SK-N-SH (cell line): ENCODE measurements around the gene NPS. TPM values are rescaled to one million over a fixed set of nuclear protein-coding genes. Genes with fewer than 3 reads are reported as not detected.

ENCODE experiments used
- CTCF ChIA-PET: fragments of 300-600, 350-600 bp; formaldehyde crosslinking; extraction: SDS; loops from one replicate; lab custom pipeline; 2021; lab: Yijun Ruan, JAX
- POLR2A ChIA-PET: fragments of 350-600 bp; sonication (Branson Sonifier 250); formaldehyde crosslinking; extraction: SDS; loops from one replicate; lab custom pipeline; 2020; ENCODE audit warnings: antibody characterized with exemption, inconsistent platforms; lab: Yijun Ruan, JAX
- DNase-seq: peaks from one replicate; pipeline ENCODE4 v3.0.0; 2012
- H2AFZ ChIP-seq: fragments of 200-600 bp; sonication (generic); 2 replicates; pipeline ENCODE4 v1.8.1; 2016; ENCODE audit warnings: antibody characterized with exemption, mild to moderate bottlenecking, low read depth
- H3F3A ChIP-seq: fragments of 200-600 bp; sonication (generic); replicated peaks from 2 replicates; pipeline ENCODE3; 2016; ENCODE audit warnings: antibody characterized with exemption, mild to moderate bottlenecking; ENCODE audit not compliant: insufficient read depth
- H3K27ac ChIP-seq, 2 experiments: fragments of 200-500 bp in 1 of 2; fragments of 200-600 bp in 1 of 2; sonication (Bioruptor generic) in 1 of 2; sonication (generic), shearing (Covaris generic) in 1 of 2; 2 replicates each; pipeline versions ENCODE4 v1.5.1 to v1.6.1; 2014 to 2016; ENCODE audit warnings: low read depth in 2 of 2, inconsistent platforms in 1 of 2, low read length in 1 of 2, mild to moderate bottlenecking in 1 of 2, mixed read lengths in 1 of 2
- H3K27me3 ChIP-seq: fragments of 200-600 bp; sonication (generic), shearing (Covaris generic); 2 replicates; pipeline ENCODE4 v1.6.1; 2016; ENCODE audit warnings: mixed run types; ENCODE audit not compliant: insufficient read depth
- H3K36me3 ChIP-seq, 2 experiments: fragments of 200-500 bp in 1 of 2; fragments of 200-600 bp in 1 of 2; sonication (Bioruptor generic) in 1 of 2; sonication (generic) in 1 of 2; replicated peaks in 1 of 2; 2 replicates each; pipeline versions ENCODE3 to v1.5.1; 2014 to 2016; ENCODE audit warnings: low read length in 1 of 2, mild to moderate bottlenecking in 1 of 2; ENCODE audit not compliant: insufficient read depth in 2 of 2, control insufficient read depth in 1 of 2
- H3K4me1 ChIP-seq, 2 experiments: fragments of 200-500 bp in 1 of 2; fragments of 200-600 bp in 1 of 2; sonication (Bioruptor generic) in 1 of 2; sonication (generic), shearing (Covaris generic) in 1 of 2; 2 replicates each; pipeline versions ENCODE4 v1.5.1 to v1.6.1; 2014 to 2016; ENCODE audit warnings: low read depth in 1 of 2, low read length in 1 of 2, mixed run types in 1 of 2; ENCODE audit not compliant: insufficient read depth in 2 of 2, control insufficient read depth in 1 of 2
- H3K4me2 ChIP-seq: fragments of 200-600 bp; sonication (generic), shearing (Covaris generic); 2 replicates; pipeline ENCODE4 v1.6.1; 2017; ENCODE audit warnings: mixed run types
- H3K4me3 ChIP-seq, 2 experiments: fragments of 200-500 bp in 1 of 2; fragments of 200-600 bp in 1 of 2; sonication (Bioruptor generic) in 1 of 2; sonication (generic), shearing (Covaris generic) in 1 of 2; 2 replicates each; pipeline versions ENCODE4 v1.5.1 to v1.8.1; 2014 to 2016; ENCODE audit warnings: low read depth in 2 of 2, inconsistent platforms in 1 of 2, low read length in 1 of 2, mild to moderate bottlenecking in 1 of 2, mixed read lengths in 1 of 2, moderate library complexity in 1 of 2
- H3K79me2 ChIP-seq: fragments of 200-600 bp; sonication (generic); 2 replicates; pipeline ENCODE4 v1.8.1; 2017; ENCODE audit warnings: mild to moderate bottlenecking; ENCODE audit not compliant: insufficient read depth
- H3K9ac ChIP-seq: fragments of 200-600 bp; sonication (generic); 2 replicates; pipeline ENCODE4 v1.6.1; 2017; ENCODE audit warnings: mixed run types
- H3K9me2 ChIP-seq: fragments of 200-600 bp; sonication (generic); 2 replicates; pipeline ENCODE4 v1.6.1; 2017; ENCODE audit warnings: mixed run types
- H3K9me3 ChIP-seq: fragments of 200-600 bp; sonication (generic); 2 replicates; pipeline ENCODE4 v1.6.1; 2017; ENCODE audit warnings: mixed run types, mild to moderate bottlenecking, moderate library complexity
- H4K20me1 ChIP-seq: fragments of 200-600 bp; sonication (generic); 2 replicates; pipeline ENCODE4 v1.6.1; 2017; ENCODE audit warnings: mild to moderate bottlenecking, mixed run types; ENCODE audit not compliant: insufficient read depth
- FOSL2 ChIP-seq: IDR thresholded peaks from 2 replicates; pipeline ENCODE4 v1.4.0; 2012; ENCODE audit warnings: low read depth, mild to moderate bottlenecking, moderate library complexity, borderline replicate concordance
- FOXJ3 ChIP-seq: sonication (generic); formaldehyde crosslinking; IDR thresholded peaks from 2 replicates; pipeline ENCODE4 v1.5.1; 2020; ENCODE audit warnings: mild to moderate bottlenecking, missing genetic modification reagents
- GABPA ChIP-seq: IDR thresholded peaks from 2 replicates; pipeline ENCODE4 v1.4.0; 2012; ENCODE audit warnings: low read depth, mild to moderate bottlenecking
- GATA2 ChIP-seq: sonication (generic); formaldehyde crosslinking; IDR thresholded peaks from 2 replicates; pipeline ENCODE4 v1.5.0; 2020; ENCODE audit warnings: mild to moderate bottlenecking, missing genetic modification reagents
- NFIC ChIP-seq: IDR thresholded peaks from 2 replicates; pipeline ENCODE4 v1.4.0; 2012; ENCODE audit warnings: borderline replicate concordance
- NRF1 ChIP-seq: IDR thresholded peaks from 2 replicates; pipeline ENCODE4 v1.6.1; 2012; ENCODE audit warnings: low read depth, mild to moderate bottlenecking, low read length
- POLR2AphosphoS5 ChIP-seq: IDR thresholded peaks from 2 replicates; pipeline ENCODE4 v1.6.1; 2012; ENCODE audit warnings: low read depth, low read length
- RAD21 ChIP-seq: IDR thresholded peaks from 2 replicates; pipeline ENCODE4 v1.6.1; 2012; ENCODE audit warnings: mild to moderate bottlenecking, low read length
- RCOR1 ChIP-seq: fragments of 150-350 bp; IDR thresholded peaks from 2 replicates; pipeline ENCODE4 v1.6.1; 2017; ENCODE audit warnings: antibody characterized with exemption, low read length
- SIN3A ChIP-seq: IDR thresholded peaks from 2 replicates; pipeline ENCODE4 v1.6.1; 2012; ENCODE audit warnings: low read depth, mild to moderate bottlenecking, low read length, moderate library complexity, borderline replicate concordance
- SMC3 ChIP-seq: IDR thresholded peaks from 2 replicates; pipeline ENCODE4 v1.6.1; 2012; ENCODE audit warnings: low read depth, low read length, improper control_type of control experiment
- TAF1 ChIP-seq: IDR thresholded peaks from 2 replicates; pipeline ENCODE4 v1.6.1; 2012; ENCODE audit warnings: low read depth, mild to moderate bottlenecking, low read length, moderate library complexity, borderline replicate concordance
- YY1 ChIP-seq: IDR thresholded peaks from 2 replicates; pipeline ENCODE4 v1.4.0; 2012; ENCODE audit warnings: low read depth, mild to moderate bottlenecking
- WGBS: methylation state at CpG from one replicate; pipeline ENCODE4 v1.1.6; 2017; ENCODE audit warnings: low lambda C conversion rate; 5-methylcytosine and 5-hydroxymethylcytosine counted together
- polyA plus RNA-seq, 3 experiments: library from polyadenylated mRNA; depleted of rRNA; stranded (reverse); fragments of >200 nt; gene quantifications; 2 replicates each; pipeline ENCODE4 v1.2.3, GENCODE V29; 2012
- TF ChIP-seq, protein P1 (sequence below): IDR thresholded peaks from 2 replicates; pipeline ENCODE4 v1.4.0; 2012; ENCODE audit warnings: low read depth, borderline replicate concordance
- TF ChIP-seq, protein P2 (sequence below): fragments of 150-350 bp; IDR thresholded peaks from 2 replicates; pipeline ENCODE4 v1.6.1; 2016; ENCODE audit warnings: mild to moderate bottlenecking, low read depth, low read length
- TF ChIP-seq, protein P3 (sequence below): IDR thresholded peaks from 2 replicates; pipeline ENCODE4 v1.4.0; 2012; ENCODE audit warnings: low read depth, borderline replicate concordance

NPS gene
- polyA plus RNA-seq, 1 of the 3 experiments (the other 2 are of a cell fraction), result not detected

DNA sequence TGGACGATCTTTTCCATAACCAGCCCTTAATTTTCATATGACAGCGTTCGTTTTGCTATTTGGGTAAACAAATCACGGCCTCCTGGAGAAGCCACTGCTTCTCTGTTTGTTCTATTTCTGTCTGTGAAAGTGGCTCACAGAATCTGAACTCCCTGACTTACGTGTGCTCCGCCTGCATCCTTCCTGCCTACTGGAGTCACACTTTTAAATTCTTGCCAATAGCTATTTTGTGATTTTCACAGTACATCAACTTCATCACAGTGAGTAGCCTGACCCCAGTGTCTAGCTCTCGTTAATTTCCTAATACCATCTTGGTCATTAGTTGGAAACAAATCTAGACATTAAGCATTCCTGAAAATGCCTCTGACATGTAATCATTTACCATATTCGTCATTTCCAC lies 49.0 kb upstream of the NPS start:
- ChIA-PET POLR2A (no interaction called here), CTCF (no interaction called here)
- Histone ChIP-seq H3K9me3 (no peaks in the 10 kb centered on the region), H2AFZ (no peak overlapping the region), H3K9me2 (no peaks in the 10 kb centered on the region), H3K4me1 (peaks cover 0 to 6% of the 10 kb centered on the region in 2 experiments; a peak in 1 of 4 replicates), H3K9ac (no peak overlapping the region), H3K36me3 (no peaks in the 10 kb centered on the region), H3K27me3 (no peaks in the 10 kb centered on the region), H3K27ac (no peak overlapping the region), H3K79me2 (no peaks in the 10 kb centered on the region), H3K4me2 (no peak overlapping the region), H3K4me3 (no peak overlapping the region), H4K20me1 (no peaks in the 10 kb centered on the region), H3F3A (no peaks in the 10 kb centered on the region)
- WGBS, result 26% methylated on average over 8 of the region's 8 CpGs
- TF ChIP-seq, protein P1, sequence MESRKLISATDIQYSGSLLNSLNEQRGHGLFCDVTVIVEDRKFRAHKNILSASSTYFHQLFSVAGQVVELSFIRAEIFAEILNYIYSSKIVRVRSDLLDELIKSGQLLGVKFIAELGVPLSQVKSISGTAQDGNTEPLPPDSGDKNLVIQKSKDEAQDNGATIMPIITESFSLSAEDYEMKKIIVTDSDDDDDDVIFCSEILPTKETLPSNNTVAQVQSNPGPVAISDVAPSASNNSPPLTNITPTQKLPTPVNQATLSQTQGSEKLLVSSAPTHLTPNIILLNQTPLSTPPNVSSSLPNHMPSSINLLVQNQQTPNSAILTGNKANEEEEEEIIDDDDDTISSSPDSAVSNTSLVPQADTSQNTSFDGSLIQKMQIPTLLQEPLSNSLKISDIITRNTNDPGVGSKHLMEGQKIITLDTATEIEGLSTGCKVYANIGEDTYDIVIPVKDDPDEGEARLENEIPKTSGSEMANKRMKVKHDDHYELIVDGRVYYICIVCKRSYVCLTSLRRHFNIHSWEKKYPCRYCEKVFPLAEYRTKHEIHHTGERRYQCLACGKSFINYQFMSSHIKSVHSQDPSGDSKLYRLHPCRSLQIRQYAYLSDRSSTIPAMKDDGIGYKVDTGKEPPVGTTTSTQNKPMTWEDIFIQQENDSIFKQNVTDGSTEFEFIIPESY, result no peak
- TF ChIP-seq SMC3 (no peak), FOXJ3 (no peak), FOSL2 (no peak)
- TF ChIP-seq, protein P2, sequence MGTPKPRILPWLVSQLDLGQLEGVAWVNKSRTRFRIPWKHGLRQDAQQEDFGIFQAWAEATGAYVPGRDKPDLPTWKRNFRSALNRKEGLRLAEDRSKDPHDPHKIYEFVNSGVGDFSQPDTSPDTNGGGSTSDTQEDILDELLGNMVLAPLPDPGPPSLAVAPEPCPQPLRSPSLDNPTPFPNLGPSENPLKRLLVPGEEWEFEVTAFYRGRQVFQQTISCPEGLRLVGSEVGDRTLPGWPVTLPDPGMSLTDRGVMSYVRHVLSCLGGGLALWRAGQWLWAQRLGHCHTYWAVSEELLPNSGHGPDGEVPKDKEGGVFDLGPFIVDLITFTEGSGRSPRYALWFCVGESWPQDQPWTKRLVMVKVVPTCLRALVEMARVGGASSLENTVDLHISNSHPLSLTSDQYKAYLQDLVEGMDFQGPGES, result no peak
- no peak for DNase-seq

DNA sequence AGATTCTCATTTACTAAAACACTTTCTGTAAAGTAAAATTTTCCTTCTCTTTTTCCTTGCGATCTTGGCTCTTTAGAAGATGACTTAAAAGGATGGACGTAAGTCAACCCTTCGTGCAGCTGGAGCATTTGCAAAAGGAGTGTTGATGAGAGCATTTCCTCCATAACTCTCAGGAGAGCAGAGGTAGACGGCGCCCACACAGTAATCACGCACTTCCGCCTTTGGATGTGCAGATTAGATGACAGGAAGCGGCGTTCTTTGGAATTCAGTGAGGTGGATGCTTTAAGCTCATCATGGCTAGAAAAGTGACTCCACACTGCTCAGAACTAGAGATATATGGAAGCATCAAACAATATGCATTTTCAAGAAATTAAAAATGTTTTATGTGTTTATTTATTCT lies 43.0 kb upstream of the NPS start:
- H3K79me2 ChIP-seq, result no peaks in the 10 kb centered on the region
- H3K9ac ChIP-seq, result no peak overlapping the region
- POLR2A ChIA-PET, result no interaction called here
- H2AFZ ChIP-seq, result no peak overlapping the region
- no peaks in the 10 kb centered on the region for H3K4me1 ChIP-seq
- no peak overlapping the region for H3K4me3 ChIP-seq
- no peaks in the 10 kb centered on the region for H3K9me3 ChIP-seq
- no peaks in the 10 kb centered on the region for H4K20me1 ChIP-seq
- TF ChIP-seq NFIC, result no peak
- no peak for TF ChIP-seq SMC3
- no peak for TF ChIP-seq YY1
- no peak for TF ChIP-seq TAF1
- no peak for TF ChIP-seq FOSL2
- TF ChIP-seq FOXJ3, result no peak
- TF ChIP-seq RCOR1, result no peak
- no peak for TF ChIP-seq GATA2 (CRISPR knock-in tag)
- no peak for TF ChIP-seq NRF1
- no peak for TF ChIP-seq GABPA
- TF ChIP-seq RAD21, result no peak
- no peak for TF ChIP-seq SIN3A
- TF ChIP-seq, protein P3, sequence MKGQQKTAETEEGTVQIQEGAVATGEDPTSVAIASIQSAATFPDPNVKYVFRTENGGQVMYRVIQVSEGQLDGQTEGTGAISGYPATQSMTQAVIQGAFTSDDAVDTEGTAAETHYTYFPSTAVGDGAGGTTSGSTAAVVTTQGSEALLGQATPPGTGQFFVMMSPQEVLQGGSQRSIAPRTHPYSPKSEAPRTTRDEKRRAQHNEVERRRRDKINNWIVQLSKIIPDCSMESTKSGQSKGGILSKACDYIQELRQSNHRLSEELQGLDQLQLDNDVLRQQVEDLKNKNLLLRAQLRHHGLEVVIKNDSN, result no peak
- TF ChIP-seq POLR2AphosphoS5, result no peak
- H3F3A ChIP-seq, result no peaks in the 10 kb centered on the region
- CTCF ChIA-PET, result interaction anchor here (1.3 kb wide), 1 partner anchor 8 kb away, joined by 5 read pairs; no protein-coding TSS in a partner anchor
- no peaks in the 10 kb centered on the region for H3K27me3 ChIP-seq
- no peak overlapping the region for H3K4me2 ChIP-seq
- DNase-seq, result no peak
- WGBS, result 48% methylated on average over 9 of the region's 9 CpGs
- no peaks in the 10 kb centered on the region for H3K36me3 ChIP-seq
- no peaks in the 10 kb centered on the region for H3K9me2 ChIP-seq
- no peak overlapping the region for H3K27ac ChIP-seq
